Measurements from ENCODE around the gene PCCB. TPM values are rescaled to one million over a fixed set of nuclear protein-coding genes. Genes with fewer than 3 reads are reported as not detected.

The PCCB gene
- total RNA-seq, 2 donors from 2014 or later = 45.0 to 78.2 TPM

Other genes with a start within 250 kb of the PCCB start
- gene MSL2, start 54.0 kb upstream of the PCCB start, total RNA-seq = 10 to 100 TPM; 37.4 to 78.2 TPM

Data from activated naive CD4-positive, alpha-beta T cell treated with anti-CD3 and anti-CD28 coated beads, Interleukin-2, amount 50 U/mL, for 72 hours (primary cell).